H9 (cell line): ENCODE measurements around the gene PRRC2B. TPM values are rescaled to one million over a fixed set of nuclear protein-coding genes. Genes with fewer than 3 reads are reported as not detected.

Experiments
- DNase-seq: peaks from one replicate; pipeline ENCODE4 v3.0.0-alpha.2; 2017
- H2AFZ ChIP-seq: one replicate; pipeline ENCODE4 v1.6.1; 2013; ENCODE audit warnings: mild to moderate bottlenecking, low read length, control low read depth, moderate library complexity
- H2AK5ac ChIP-seq: 2 replicates; pipeline ENCODE4 v1.6.1; 2013; ENCODE audit warnings: low read length, control low read depth, mixed read lengths; ENCODE audit not compliant: insufficient read length
- H2BK120ac ChIP-seq: one replicate; pipeline ENCODE4 v1.6.1; 2013; ENCODE audit warnings: low read depth, mild to moderate bottlenecking, low read length, control low read depth, inconsistent platforms; ENCODE audit not compliant: poor library complexity, severe bottlenecking
- H2BK12ac ChIP-seq: 2 replicates; pipeline ENCODE4 v1.6.1; 2013; ENCODE audit warnings: low read length, control low read depth, mixed read lengths, low read depth; ENCODE audit not compliant: insufficient read length
- H2BK15ac ChIP-seq: 2 replicates; pipeline ENCODE4 v1.6.1; 2013; ENCODE audit warnings: low read depth, low read length, control low read depth
- H2BK20ac ChIP-seq: one replicate; pipeline ENCODE4 v1.6.1; 2013; ENCODE audit warnings: low read depth, mild to moderate bottlenecking, low read length, control low read depth, inconsistent platforms; ENCODE audit not compliant: poor library complexity, severe bottlenecking
- H2BK5ac ChIP-seq: 2 replicates; pipeline ENCODE4 v1.6.1; 2013; ENCODE audit warnings: low read length, control low read depth, mixed read lengths; ENCODE audit not compliant: insufficient read length
- H3K14ac ChIP-seq: 2 replicates; pipeline ENCODE4 v1.6.1; 2013; ENCODE audit warnings: low read length, control low read depth; ENCODE audit not compliant: insufficient read depth
- H3K18ac ChIP-seq: 2 replicates; pipeline ENCODE4 v1.6.1; 2013; ENCODE audit warnings: low read depth, mild to moderate bottlenecking, mixed read lengths, low read length, control low read depth; ENCODE audit not compliant: insufficient read length
- H3K23ac ChIP-seq: 2 replicates; pipeline ENCODE4 v1.6.1; 2013; ENCODE audit warnings: low read length, control low read depth, mixed read lengths, low read depth; ENCODE audit not compliant: insufficient read length
- H3K23me2 ChIP-seq: 2 replicates; pipeline ENCODE4 v1.6.1; 2013; ENCODE audit warnings: low read depth, mild to moderate bottlenecking, mixed read lengths, low read length, control low read depth; ENCODE audit not compliant: insufficient read length, poor library complexity, severe bottlenecking
- H3K27ac ChIP-seq: 2 replicates; pipeline ENCODE4 v1.5.1; 2013; ENCODE audit warnings: low read length, control low read depth, mixed read lengths, low read depth; ENCODE audit not compliant: insufficient read length
- H3K27me3 ChIP-seq: 2 replicates; pipeline ENCODE4 v1.6.1; 2013; ENCODE audit warnings: low read length, control low read depth, inconsistent platforms; ENCODE audit not compliant: insufficient read depth
- H3K4ac ChIP-seq: 2 replicates; pipeline ENCODE4 v1.6.1; 2013; ENCODE audit warnings: low read depth, mild to moderate bottlenecking, control low read depth, inconsistent platforms, low read length, moderate library complexity
- H3K4me1 ChIP-seq: 2 replicates; pipeline ENCODE4 v1.6.1; 2013; ENCODE audit warnings: low read length, control low read depth, inconsistent platforms; ENCODE audit not compliant: insufficient read depth
- H3K4me2 ChIP-seq: 2 replicates; pipeline ENCODE4 v1.6.1; 2013; ENCODE audit warnings: low read length, control low read depth, mixed read lengths; ENCODE audit not compliant: insufficient read length, insufficient read depth
- H3K56ac ChIP-seq: 2 replicates; pipeline ENCODE4 v1.6.1; 2013; ENCODE audit warnings: low read depth, mild to moderate bottlenecking, mixed read lengths, low read length, control low read depth; ENCODE audit not compliant: insufficient read length
- H3K79me1 ChIP-seq: 2 replicates; pipeline ENCODE4 v1.6.1; 2013; ENCODE audit warnings: low read depth, mild to moderate bottlenecking, moderate library complexity, low read length, control low read depth, inconsistent platforms; ENCODE audit not compliant: insufficient read depth, poor library complexity, severe bottlenecking
- H3K79me2 ChIP-seq: 2 replicates; pipeline ENCODE4 v1.6.1; 2013; ENCODE audit warnings: low read length, control low read depth, inconsistent platforms; ENCODE audit not compliant: insufficient read depth
- H3K9ac ChIP-seq: 2 replicates; pipeline ENCODE4 v1.6.1; 2013; ENCODE audit warnings: low read length, control low read depth, mixed read lengths; ENCODE audit not compliant: insufficient read length; ENCODE audit errors: extremely low read depth
- H3K9me3 ChIP-seq: one replicate; pipeline ENCODE4 v1.6.1; 2013; ENCODE audit warnings: low read depth, low read length, inconsistent platforms; ENCODE audit not compliant: control insufficient read depth
- H3T11ph ChIP-seq: one replicate; pipeline ENCODE4 v1.6.1; 2013; ENCODE audit warnings: mild to moderate bottlenecking, low read length, control low read depth, inconsistent platforms
- H4K20me1 ChIP-seq: one replicate; pipeline ENCODE4 v1.6.1; 2013; ENCODE audit not compliant: control insufficient read depth, insufficient read length, insufficient read depth
- H4K5ac ChIP-seq: 2 replicates; pipeline ENCODE4 v1.6.1; 2013; ENCODE audit warnings: low read depth, mild to moderate bottlenecking, mixed read lengths, low read length, control low read depth; ENCODE audit not compliant: insufficient read length
- H4K8ac ChIP-seq: replicated peaks from 2 replicates; pipeline ENCODE4 v1.6.1; 2013; ENCODE audit warnings: low read length, control low read depth, mixed read lengths, low read depth; ENCODE audit not compliant: insufficient read length
- H4K91ac ChIP-seq: 2 replicates; pipeline ENCODE4 v1.6.1; 2013; ENCODE audit warnings: low read depth, mild to moderate bottlenecking, moderate library complexity, mixed read lengths, low read length, control low read depth; ENCODE audit not compliant: insufficient read length
- H3K27ac Mint-ChIP-seq, 3 experiments: 2 replicates in 2 of 3; 3 replicates in 1 of 3; pipeline ENCODE4 v1.8.0; 2020 to 2021; ENCODE audit warnings: mixed read lengths in 3 of 3, mild to moderate bottlenecking in 1 of 3, moderate library complexity in 1 of 3
- H3K27me3 Mint-ChIP-seq: 2 replicates; pipeline ENCODE4 v1.8.0; 2021; ENCODE audit warnings: low read depth, mild to moderate bottlenecking, moderate library complexity, mixed read lengths
- H3K36me3 Mint-ChIP-seq, 3 experiments: 2 replicates in 2 of 3; 3 replicates in 1 of 3; pipeline ENCODE4 v1.8.0; 2020 to 2021; ENCODE audit warnings: low read depth in 3 of 3, mixed read lengths in 3 of 3; ENCODE audit not compliant: insufficient read depth in 1 of 3
- H3K4me1 Mint-ChIP-seq, 2 experiments: 2 replicates each; pipeline ENCODE4 v1.8.0; 2020; ENCODE audit warnings: mixed read lengths in 2 of 2
- H3K4me3 Mint-ChIP-seq, 2 experiments: 2 replicates in 1 of 2; 3 replicates in 1 of 2; pipeline ENCODE4 v1.8.0; 2020 to 2021; ENCODE audit warnings: mild to moderate bottlenecking in 2 of 2, mixed read lengths in 2 of 2, moderate library complexity in 1 of 2
- H3K9me3 Mint-ChIP-seq, 2 experiments: 2 replicates in 1 of 2; 3 replicates in 1 of 2; pipeline ENCODE4 v1.8.0; 2020; ENCODE audit warnings: mild to moderate bottlenecking in 2 of 2, mixed read lengths in 2 of 2, moderate library complexity in 1 of 2
- WGBS: extraction: QIAGEN DNeasy Blood & Tissue Kit; methylation state at CpG from one replicate; pipeline ENCODE4 v1.1.7; 2013; ENCODE audit warnings: missing lambda C conversion rate, low lambda C conversion rate, mixed read lengths; ENCODE audit not compliant: insufficient read length; ENCODE audit errors: extremely low coverage; 5-methylcytosine and 5-hydroxymethylcytosine counted together
- total RNA-seq: library from RNA; stranded (reverse); gene quantifications from 2 replicates; pipeline ENCODE4 v1.2.1, GENCODE V29; 2021
- TF ChIP-seq, protein P1 (sequence below): fragments of 200-600 bp; sonication (generic); conservative IDR thresholded peaks from 3 replicates; pipeline ENCODE4 v1.8.0; 2021; ENCODE audit warnings: antibody characterized with exemption, mild to moderate bottlenecking

PRRC2B gene
- total RNA-seq, 1 experiment from 2014 or later = 251 TPM

DNA sequence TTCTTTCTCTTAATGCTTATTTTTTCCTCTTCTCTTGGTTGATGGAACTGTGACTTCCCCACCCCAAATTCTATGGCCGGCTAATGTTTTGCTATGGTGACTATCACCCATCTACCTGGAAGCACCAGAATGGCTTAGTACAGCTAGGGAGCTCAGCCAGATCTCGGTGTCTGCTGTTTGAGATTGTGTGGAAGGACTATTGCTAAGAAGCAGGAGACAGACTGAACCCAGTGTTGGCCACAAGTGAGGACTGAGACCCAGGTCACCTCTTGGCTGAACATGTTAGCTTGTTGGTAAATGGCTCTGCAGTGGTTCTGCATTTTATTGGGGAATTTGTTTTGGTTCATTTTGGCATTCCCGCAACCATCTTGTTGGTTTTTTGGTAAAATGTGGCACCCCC, 2.7 kb downstream of the PRRC2B start:
- no peak overlapping the region for H2BK5ac ChIP-seq
- no peak for DNase-seq
- TF ChIP-seq, protein P1, sequence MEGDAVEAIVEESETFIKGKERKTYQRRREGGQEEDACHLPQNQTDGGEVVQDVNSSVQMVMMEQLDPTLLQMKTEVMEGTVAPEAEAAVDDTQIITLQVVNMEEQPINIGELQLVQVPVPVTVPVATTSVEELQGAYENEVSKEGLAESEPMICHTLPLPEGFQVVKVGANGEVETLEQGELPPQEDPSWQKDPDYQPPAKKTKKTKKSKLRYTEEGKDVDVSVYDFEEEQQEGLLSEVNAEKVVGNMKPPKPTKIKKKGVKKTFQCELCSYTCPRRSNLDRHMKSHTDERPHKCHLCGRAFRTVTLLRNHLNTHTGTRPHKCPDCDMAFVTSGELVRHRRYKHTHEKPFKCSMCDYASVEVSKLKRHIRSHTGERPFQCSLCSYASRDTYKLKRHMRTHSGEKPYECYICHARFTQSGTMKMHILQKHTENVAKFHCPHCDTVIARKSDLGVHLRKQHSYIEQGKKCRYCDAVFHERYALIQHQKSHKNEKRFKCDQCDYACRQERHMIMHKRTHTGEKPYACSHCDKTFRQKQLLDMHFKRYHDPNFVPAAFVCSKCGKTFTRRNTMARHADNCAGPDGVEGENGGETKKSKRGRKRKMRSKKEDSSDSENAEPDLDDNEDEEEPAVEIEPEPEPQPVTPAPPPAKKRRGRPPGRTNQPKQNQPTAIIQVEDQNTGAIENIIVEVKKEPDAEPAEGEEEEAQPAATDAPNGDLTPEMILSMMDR = no peak
- H3K4me3 Mint-ChIP-seq = peak overlapping the region; percentile 88 to 98
- H3K36me3 Mint-ChIP-seq = peaks cover 14 to 35% (median 32%) of the 10 kb centered on the region in 3 experiments
- peak overlapping the region; percentile 71 for H3K9ac ChIP-seq
- H3K4me1 ChIP-seq = peaks cover 18% of the 10 kb centered on the region
- H3K56ac ChIP-seq = no peak overlapping the region
- H2AK5ac ChIP-seq = no peak overlapping the region
- H2BK12ac ChIP-seq = no peak overlapping the region
- peak overlapping the region; percentile 53 for H3K27ac ChIP-seq
- no peaks in the 10 kb centered on the region for H3K27me3 Mint-ChIP-seq
- no peak overlapping the region; the same call in 1 of the 2 replicates for H3K14ac ChIP-seq
- no peak overlapping the region for H4K91ac ChIP-seq
- WGBS = no CpG with 5 or more reads among the region's 3 CpGs
- no peak overlapping the region for H4K8ac ChIP-seq
- no peaks in the 10 kb centered on the region for H4K20me1 ChIP-seq
- H3K27ac Mint-ChIP-seq = peak overlapping the region; percentile 95 to 100 (median 98); a peak in 6 of 7 replicates
- H2BK15ac ChIP-seq = no peak overlapping the region
- H3K18ac ChIP-seq = no peak overlapping the region
- H3K4me2 ChIP-seq = peak overlapping the region; percentile 61
- H3K23ac ChIP-seq = no peak overlapping the region
- no peaks in the 10 kb centered on the region for H3K79me1 ChIP-seq
- no peak overlapping the region for H2BK20ac ChIP-seq
- H2AFZ ChIP-seq = no peak overlapping the region
- H3K9me3 ChIP-seq = no peaks in the 10 kb centered on the region
- no peak overlapping the region for H2BK120ac ChIP-seq
- H3K4me1 Mint-ChIP-seq = peaks cover 57 to 72% of the 10 kb centered on the region in 2 experiments
- H3T11ph ChIP-seq = no peak overlapping the region
- H3K23me2 ChIP-seq = peaks cover 22% of the 10 kb centered on the region
- H3K9me3 Mint-ChIP-seq = no peaks in the 10 kb centered on the region; a peak in 1 of 5 replicates
- no peaks in the 10 kb centered on the region; the same call in 1 of the 2 replicates for H3K27me3 ChIP-seq
- no peak overlapping the region for H3K4ac ChIP-seq
- H4K5ac ChIP-seq = no peak overlapping the region
- peaks cover 64% of the 10 kb centered on the region for H3K79me2 ChIP-seq
